Right ventricle myocardium inferior (tissue), 1 donor: ENCODE measurements around the gene AFMID. TPM values are rescaled to one million over a fixed set of nuclear protein-coding genes. Genes with fewer than 3 reads are reported as not detected.

Experiments
- ATAC-seq: fragments of 200-7000 bp; cut with Tn5 transposase; one replicate; pipeline ENCODE4 v1.9.1; 2020; ENCODE audit warnings: mild to moderate bottlenecking, moderate library complexity
- DNase-seq: peaks from one replicate; pipeline ENCODE4 v3.0.0; 2021; ENCODE audit errors: missing footprints
- intact Hi-C: fragments of 100-400 bp; cut with DNase I; formaldehyde crosslinking; loops from one replicate; pipeline ENCODE4 v1.11.0; 2022
- total RNA-seq: library from RNA; stranded (reverse); fragmentation: NEBNext Ultra II Directional; extraction: Animal tissue kit (Norgen Biotek cat#: 25700); gene quantifications from one replicate; pipeline ENCODE4 v1.2.1, GENCODE V29; 2021
- donor health status: DM: no; HTN: yes; CAD: no; lungs with severe emphysema.

Gene AFMID
- total RNA-seq, 1 donor from 2014 or later = 38.2 TPM

- peak; percentile 93 for DNase-seq
- ATAC-seq = peak; percentile 75
- intact Hi-C loops = loop anchor here (5.0 kb wide), 1 partner anchor 47 kb away; the partner anchor contains the start of gene TMC6
Observed at GRCh38 chr17:78174346-78174869, 12.8 kb upstream of the AFMID start.

DNA sequence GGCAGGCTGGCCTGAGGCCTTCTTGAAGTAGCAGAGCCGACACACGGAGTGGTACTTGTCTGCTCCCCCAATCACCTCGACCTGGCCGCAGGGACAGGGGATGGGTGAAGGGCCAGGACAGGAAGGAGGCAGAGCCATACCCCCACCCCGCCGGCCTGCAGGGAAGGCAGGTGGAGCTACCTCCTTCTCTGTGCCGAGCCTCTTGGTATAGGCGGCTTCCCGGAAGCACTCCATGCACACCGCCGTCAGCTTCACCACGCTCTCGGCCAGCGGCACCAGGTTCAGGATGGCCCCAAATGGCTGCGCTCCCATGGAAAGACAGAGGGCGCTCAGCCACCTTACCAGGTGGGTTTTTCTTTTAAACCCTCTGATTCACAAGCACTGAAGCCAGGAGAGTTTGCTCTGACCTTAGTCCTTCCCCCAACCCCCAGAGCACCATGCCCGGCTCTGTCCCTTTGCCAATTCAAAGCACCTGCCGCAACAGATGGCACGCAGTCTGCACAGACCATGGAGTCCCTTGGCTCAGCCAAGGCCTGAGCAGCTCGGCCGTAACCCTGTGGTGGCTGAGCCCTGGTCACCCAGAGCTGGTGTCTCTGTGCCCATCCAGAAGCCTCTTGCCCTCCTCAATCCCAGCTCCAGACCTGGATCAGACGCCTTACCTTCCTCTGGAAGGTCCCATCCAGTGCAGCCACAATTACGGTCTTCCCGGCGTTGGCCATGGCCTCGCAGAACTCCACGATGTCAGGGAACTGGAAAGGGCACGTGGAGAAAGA is 12.1 kb upstream of the AFMID start:
- no peak for DNase-seq
- intact Hi-C loops = loop anchor here (5.0 kb wide), 1 partner anchor 48 kb away; the partner anchor contains the start of gene TMC6
- ATAC-seq = no peak

DNA sequence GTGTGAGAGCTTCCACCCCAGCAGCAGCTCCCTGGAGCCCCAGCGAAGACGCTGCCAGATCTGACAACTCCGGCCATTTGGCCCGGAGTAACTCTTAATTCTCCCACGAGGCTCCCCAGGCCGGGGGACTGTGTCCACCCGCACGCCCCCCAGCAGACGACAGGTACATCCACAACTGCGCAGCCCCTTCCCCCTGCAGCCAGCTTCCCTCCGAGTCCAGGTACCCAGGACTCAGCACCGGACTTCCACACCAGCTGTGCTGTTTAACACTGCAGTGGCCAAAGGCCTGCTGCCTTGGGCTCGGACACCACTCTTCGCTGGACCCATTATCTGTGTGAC is 11.6 kb upstream of the AFMID start:
- ATAC-seq (no peak), DNase-seq (no peak)
- intact Hi-C loops = no loop called here

DNA sequence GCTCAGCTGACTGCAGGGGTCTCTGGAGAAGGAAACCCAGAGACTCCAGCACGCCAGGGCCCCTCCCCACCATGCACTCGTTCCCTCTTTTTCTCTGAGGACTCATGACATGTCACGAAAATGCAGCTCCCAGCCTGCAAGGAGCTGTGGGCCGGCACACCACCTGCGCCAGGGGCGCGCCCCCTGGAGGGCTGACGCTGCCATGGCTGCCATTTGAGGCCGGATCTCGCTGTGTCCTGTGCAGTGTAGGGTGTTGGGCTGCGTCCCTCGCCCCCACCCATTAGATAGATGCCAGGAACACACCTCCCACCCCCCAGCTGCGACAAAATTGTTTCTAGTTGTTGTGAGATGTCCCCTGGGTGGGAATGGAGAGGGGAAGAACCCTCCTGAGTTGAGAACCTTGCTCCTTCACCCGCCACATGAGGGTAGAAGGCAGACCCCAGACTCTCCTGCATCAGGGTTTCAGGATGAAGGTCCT is 10.6 kb upstream of the AFMID start:
- intact Hi-C loops = loop anchor here (1.0 kb wide), 1 partner anchor 64 kb away; no protein-coding TSS in a partner anchor
- ATAC-seq (peak; percentile 18), DNase-seq (peak; percentile 91)

DNA sequence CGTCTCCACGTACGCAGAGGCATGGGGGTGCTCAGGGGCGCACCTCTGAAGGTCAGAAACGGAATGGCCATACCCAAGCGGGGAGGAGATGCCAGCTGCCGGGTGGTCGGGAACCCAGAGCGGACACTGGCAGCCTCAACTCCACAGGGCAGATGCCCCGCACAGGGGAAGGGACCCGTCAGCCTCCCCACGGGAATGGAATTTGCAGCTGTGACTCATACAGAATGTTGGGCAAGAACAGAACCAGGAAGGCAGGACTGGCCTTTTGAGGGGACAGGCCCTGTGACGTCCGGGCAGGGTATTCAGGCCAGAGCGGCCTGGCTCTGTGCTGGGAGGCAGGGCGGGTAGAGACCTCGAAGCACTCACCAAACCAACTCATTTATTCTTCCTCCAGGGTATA is 7.8 kb upstream of the AFMID start:
- ATAC-seq (no peak), DNase-seq (no peak)
- intact Hi-C loops = no loop called here

- DNase-seq (no peak), ATAC-seq (no peak)
- intact Hi-C loops = loop anchor here (10.0 kb wide), 1 partner anchor 155 kb away; no protein-coding TSS in a partner anchor
Observed at GRCh38 chr17:78180083-78180482, 7.1 kb upstream of the AFMID start.

- intact Hi-C loops = loop anchor here (10.0 kb wide), 1 partner anchor 156 kb away; no protein-coding TSS in a partner anchor
- no peak for DNase-seq
- ATAC-seq = no peak
Observed at GRCh38 chr17:78180508-78180907, 6.7 kb upstream of the AFMID start.

DNA sequence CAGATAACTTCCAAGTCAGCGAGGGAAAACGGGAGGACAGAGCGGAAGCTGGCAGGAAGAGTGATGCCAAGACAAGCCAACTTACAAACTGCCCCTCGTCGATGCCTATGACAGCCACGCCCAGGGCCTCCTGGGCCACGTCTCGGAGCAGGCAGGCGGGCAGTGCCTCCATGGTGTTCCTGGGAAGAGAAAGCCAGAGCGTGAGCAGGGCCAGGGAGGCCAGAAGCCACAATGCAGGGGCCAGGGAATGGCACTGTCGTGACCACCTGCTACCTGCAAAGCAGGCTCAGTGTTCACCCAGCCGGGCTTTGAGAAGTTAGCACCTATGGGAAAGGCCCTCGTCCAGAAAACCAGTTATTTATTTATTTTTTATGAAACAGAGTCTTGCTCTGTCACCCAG is 4.7 kb upstream of the AFMID start:
- ATAC-seq = no peak
- intact Hi-C loops = loop anchor here (10.0 kb wide), 1 partner anchor 158 kb away; no protein-coding TSS in a partner anchor
- DNase-seq = no peak

GRCh38 chr17:78183916-78184315 is 3.2 kb upstream of the AFMID start:
- no peak for DNase-seq
- intact Hi-C loops = loop anchor here (10.0 kb wide), 1 partner anchor 159 kb away; no protein-coding TSS in a partner anchor
- ATAC-seq = no peak

DNA sequence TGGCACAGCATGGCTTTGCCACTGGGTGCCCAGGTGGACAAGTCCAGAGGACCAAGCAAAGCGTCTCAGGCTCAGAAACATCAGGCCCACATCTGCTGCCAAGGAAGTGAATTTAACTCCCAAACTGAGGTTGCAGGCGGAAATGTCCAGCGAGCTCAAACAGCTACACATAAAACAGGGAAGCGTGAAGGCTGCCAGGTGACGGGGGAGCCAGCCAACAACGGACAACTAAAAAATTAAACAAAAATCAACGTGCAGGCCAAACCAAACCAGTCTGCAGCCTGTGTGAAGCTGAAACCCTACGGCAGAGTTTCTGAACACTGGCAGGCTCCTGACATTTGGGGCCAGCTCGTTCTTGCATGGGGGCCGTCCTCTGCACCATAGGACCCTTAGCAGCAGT is 2.8 kb upstream of the AFMID start:
- ATAC-seq = no peak
- no peak for DNase-seq
- intact Hi-C loops = loop anchor here (10.0 kb wide), 1 partner anchor 160 kb away; no protein-coding TSS in a partner anchor

- no peak for ATAC-seq
- DNase-seq = no peak
- intact Hi-C loops = loop anchor here (10.0 kb wide), 1 partner anchor 160 kb away; no protein-coding TSS in a partner anchor
Observed at GRCh38 chr17:78184868-78185267, 2.3 kb upstream of the AFMID start.

DNA sequence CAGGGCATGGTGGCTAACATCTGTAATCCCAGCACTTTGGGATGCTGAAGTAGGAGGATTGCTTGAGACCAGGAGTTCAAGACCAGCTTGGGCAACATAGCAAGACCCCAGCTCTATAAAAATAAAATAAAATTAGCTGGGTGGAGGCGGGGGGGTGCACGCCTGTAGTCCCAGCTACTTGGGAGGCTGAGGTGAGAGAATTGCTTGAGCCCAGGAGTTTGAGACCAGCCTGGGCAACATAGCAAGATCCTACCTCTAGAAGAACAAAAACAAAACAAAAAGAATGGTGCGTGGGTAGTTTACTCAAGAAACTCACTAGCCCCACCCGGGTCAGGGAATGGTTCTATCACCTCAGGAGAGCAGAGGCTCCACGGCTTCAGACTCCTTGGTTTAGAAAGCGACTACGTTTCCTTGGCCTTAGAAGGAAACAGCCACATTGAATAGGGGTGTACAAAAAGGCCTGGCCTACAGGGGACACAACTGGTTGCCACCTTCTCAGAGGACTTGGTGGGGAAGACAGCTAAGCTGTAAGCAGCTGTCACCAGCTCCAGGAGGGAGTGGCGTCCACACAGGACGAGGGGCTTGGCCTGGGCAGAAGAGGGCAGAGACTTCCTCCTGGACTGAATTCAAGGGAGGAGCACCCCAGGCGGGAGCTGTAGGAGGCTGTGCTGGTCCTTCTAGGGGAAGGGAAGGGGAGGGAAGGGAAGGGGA is 1.0 kb upstream of the AFMID start:
- no peak for DNase-seq
- intact Hi-C loops = loop anchor here (2.0 to 10.0 kb wide), 2 partner anchors 73 to 161 kb away; no protein-coding TSS in a partner anchor
- ATAC-seq = peak; percentile 29

GRCh38 chr17:78196716-78197115 is 9.6 kb downstream of the AFMID start:
- intact Hi-C loops = no loop called here
- DNase-seq (no peak), ATAC-seq (no peak)

GRCh38 chr17:78197147-78197832 is 10.1 kb downstream of the AFMID start:
- intact Hi-C loops = no loop called here
- ATAC-seq = peak; percentile 63
- DNase-seq = peak; percentile 72

DNA sequence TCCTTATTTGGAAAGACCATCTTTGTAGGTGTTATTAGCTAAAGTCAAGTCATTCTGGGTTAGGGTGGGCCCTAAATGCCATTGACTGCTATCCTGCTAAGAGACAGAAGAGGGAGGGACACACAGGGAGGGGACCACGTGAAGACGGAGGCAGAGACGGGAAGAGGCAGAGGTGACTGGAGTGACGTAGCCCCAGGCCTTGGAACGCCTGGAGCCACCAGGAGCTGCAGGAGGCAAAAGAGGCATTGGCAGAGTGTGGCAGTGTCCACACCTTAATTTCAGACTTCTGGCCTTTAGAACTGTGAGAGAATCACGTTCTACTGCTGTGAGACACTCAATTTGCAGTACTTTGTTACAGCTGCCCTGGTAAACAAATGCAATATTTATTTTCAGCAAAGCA is 13.3 kb downstream of the AFMID start:
- DNase-seq = no peak
- no peak for ATAC-seq
- intact Hi-C loops = no loop called here

- intact Hi-C loops = no loop called here
- ATAC-seq = no peak
Observed at GRCh38 chr17:78202666-78203065, 15.5 kb downstream of the AFMID start.

GRCh38 chr17:78204387-78205123 is 17.4 kb downstream of the AFMID start:
- intact Hi-C loops = no loop called here
- ATAC-seq (no peak), DNase-seq (no peak)

More at GRCh38 chr17:78202666-78203065, 15.5 kb downstream of the AFMID start:
- DNase-seq = no peak

DNA sequence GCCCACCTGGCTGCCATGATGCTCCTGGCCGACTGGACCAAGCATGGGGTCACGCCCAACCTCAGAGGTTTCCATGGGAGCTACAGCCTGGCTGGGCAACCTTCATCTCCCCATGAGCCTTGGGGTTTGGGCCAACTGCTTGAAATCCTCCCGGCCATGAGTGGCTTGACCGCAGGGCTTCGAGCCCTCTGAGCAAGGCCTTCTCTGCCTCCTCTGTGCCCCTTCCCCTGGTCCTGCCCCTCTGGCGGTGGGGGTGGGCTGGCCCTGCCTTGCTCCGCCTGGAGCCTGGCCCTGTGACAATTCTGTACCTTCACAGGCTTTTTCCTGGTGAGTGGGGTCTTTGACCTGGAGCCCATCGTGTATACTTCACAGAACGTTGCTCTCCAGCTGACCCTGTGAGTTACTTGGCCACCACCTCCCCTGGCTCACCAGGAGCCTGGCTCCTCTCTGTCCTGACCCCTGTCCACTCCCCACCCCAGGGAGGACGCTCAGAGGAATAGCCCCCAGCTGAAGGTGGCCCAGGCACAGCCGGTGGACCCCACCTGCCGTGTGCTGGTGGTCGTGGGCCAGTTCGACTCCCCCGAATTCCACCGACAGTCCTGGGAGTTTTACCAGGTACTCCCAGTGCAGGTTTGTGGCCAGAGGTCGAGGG is 18.1 kb downstream of the AFMID start:
- no peak for ATAC-seq
- no peak for DNase-seq

More for the DNA sequence above, 18.1 kb downstream of the AFMID start:
- intact Hi-C loops = no loop called here
